ENCODE results near the gene SRC.

- TF ChIP-seq POLR2A (IDR thresholded peaks at IDR 0.05) (no peak), CTCF (IDR thresholded peaks at IDR 0.05 in 8 of 11, conservative IDR thresholded peaks at IDR 0.05 in 3 of 11) (no peak), POLR2AphosphoS5 (IDR thresholded peaks at IDR 0.05) (no peak)
Observed at GRCh38 chr20:37393196-37393862, 47.4 kb downstream of the SRC start.
